GM21737 (cell line): Measurements from ENCODE around the gene VEGFC.

Experiments used
- ATAC-seq: cut with Tn5 transposase; IDR thresholded peaks from one replicate; pipeline ENCODE4 v1.9.1; 2021; ENCODE audit warnings: mild to moderate bottlenecking, moderate library complexity; ENCODE audit not compliant: unreplicated experiment

The VEGFC gene

DNA sequence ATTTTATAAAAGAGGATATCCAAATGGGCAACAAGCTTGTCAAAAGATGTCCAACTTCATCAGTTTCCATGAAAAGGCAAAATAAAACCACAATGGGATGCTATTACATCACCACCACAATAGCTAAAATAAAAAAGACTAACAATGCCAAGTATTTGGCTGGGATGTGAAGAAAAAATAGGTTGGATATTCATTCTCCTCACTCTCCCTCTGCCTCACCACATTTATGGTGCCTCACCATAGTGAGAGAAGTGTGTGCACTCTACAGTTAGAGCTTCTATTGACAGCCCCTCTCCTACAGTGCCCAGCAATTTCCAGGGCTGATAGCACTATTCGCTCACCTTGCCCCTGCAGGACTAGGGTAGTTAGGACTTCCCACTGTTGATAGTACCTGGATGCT lies 25.5 kb downstream of the VEGFC start:
- ATAC-seq = no peak

DNA sequence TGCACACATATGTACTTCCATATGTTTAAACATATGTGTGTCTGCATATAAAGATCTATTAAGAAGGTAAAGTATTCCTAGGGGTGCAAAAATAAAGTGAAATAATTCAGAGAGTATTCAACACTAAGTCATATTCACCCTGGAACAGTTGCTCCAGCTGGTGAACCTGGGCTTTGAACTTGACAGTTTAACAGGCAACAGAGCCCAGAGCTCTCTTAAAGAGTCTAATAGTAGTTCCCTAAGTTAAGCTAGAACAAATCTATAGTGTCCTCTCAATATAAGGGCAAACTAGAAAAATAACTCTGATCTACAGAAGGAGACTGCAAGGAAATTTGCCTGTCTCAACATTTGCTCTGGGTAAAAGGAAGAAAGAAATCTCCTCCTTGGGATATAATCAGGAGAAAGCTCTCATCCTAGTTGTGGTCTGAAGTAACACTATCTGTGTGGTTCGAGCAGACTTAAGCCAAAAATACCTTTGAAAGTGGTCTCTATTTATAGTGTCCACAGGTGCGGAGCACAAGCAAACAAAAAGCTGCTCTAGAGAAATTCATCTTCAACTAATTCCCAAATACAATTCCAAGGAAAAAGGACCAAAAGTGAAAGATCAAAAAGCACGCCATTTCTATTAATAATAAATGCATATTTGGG lies 29.9 kb downstream of the VEGFC start:
- ATAC-seq = no peak

DNA sequence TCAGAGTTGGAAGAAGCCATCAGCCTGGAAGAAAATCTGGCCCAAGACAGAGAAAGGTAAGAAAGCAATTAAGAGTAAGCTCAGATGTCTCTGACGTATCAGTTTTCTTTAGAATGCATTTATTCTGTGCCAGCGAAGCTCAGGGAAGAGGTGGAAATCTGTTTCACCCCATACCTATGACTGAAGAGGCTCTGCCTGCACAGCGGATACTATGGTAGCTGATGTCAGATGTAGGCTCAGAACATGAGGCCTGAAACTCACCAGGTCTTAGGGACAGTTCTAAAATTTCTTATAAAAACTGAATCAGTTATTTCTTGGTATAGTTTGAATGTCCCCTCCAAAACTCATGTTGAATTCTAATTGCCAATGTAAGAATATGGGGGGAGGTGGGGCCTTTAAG lies 30.9 kb downstream of the VEGFC start:
- ATAC-seq = no peak

DNA sequence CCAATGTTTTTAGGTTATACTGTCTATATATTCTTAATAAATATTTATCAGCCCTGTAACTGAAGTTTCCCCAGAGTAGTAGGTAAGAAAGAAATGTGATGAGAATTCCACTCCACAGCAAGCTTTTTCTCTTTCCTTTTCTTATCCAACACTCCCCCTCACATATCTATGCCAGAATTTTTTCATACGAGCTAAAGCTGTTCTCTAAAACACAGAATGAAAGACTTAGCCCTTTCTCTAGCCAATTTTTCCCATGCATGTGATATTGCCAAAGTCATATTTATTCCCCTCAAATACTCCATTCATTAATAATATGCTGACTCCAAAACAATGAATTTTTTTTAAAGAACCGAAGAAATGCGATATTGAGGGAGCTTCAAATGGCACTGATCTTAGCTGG lies 32.3 kb downstream of the VEGFC start:
- ATAC-seq = no peak

DNA sequence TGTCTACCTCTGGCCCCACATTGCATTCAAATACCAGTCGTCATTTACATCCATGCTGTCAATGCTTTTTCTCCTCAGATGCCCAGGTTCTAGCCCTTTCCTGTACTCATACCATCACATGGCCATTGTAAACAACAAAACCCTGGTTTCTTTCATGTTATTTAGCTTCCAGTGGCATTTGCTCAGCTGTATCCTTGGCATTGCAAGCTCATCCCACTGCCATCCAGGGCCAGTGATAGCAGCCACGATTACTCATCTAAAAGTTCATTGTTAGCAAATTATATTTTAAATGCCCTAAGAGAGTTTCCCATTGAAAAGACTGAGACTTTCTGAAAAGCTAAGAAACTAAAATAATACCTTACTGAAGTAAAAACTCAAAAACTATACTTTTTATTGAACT lies 34.0 kb downstream of the VEGFC start:
- no peak for ATAC-seq

DNA sequence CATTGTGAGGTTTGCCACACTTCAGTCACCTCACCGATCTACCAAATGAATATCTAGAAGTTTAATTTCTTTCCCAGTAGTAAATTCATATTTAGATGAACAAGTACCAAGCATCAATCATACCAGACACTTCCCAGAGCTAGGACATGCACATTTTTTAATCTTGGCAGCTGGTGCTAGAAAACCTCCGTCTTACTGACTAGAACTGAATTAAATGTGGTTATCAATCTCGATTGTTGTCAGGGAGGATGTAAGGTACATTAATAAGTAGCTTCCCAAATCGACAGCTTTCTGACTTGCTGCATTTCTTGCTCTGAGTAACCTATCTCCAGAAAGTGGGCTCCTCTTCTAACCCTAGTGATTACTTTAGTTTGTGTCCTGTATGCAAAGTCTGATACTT lies 34.4 kb downstream of the VEGFC start:
- ATAC-seq = no peak

DNA sequence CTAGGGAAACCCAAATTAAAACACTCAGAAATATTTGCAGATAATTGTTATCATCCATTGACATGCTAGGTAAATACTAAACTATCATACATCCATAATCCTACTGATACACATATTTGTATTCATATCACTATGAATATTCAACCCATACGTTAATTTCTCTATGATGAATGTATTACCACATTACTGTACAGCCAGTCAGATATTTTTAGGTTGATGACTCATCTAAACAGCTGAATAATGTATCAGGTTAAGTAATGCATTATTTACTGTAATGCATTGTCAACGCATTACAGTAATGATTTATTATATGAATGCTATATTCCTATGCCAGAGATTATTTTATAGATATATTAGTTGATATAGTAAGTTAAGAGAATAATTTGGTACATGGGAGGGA lies 37.1 kb downstream of the VEGFC start:
- ATAC-seq = no peak

DNA sequence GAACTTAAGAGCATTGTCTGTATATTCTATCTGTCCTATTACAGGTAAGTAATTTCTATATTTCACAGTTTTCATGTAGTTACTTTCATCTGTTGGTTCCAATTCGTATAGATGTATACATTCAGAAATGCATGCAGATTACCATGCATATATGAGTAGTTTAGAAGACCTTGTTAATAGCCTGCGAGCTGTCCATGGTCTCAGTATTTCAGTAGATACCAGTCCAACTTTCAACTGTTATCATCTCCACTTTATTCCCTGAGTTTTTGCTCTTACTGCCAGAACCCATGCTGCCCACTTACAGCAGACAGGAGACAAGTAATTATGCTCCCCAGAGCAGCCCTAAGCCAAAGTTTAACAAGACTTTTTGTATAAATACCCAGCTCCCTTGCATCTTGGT lies 37.7 kb downstream of the VEGFC start:
- no peak for ATAC-seq

DNA sequence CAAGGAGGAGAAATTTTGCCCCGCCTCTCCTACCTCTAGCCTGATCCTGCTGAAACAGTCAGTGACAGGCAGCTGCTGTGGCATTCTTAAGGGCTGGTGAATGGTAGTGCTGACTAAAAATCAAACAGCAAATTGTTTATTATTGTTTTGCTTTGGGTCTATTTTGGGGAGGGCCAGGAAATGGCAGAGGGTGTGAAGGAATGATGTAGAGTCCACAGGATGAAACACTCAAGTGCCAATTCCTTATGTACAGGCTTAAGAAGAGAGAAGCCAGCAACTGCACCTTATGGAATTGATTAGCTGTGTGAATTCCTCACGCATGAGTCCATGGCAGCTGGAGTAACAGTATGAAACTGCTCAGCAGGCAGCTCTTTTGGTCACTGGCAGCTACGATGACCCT lies 39.7 kb downstream of the VEGFC start:
- ATAC-seq = no peak

DNA sequence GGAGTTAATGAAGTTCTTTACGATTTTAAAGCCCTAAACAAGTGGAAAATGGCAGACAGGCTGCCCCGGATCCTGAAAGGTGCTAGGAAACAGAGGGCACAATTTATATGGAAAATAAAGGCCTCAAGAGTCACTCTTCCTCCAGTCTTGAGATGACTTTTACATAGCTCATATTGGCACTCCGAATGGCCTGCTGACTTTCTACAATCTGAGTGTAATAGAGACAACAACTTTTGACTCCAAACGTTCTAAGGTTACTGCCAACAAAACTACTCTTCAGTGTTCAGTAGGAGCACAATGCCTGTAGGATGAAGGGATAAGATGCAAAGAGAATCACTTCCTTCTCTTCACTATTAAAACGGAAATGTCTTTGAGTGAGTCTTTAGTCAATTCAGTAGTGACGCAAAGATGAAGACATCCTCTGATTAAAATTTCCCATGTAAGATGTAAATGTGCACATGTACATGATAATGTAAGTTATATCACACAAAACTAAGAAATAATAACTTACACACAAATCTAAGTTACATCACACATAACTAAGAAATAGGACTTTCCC lies 40.5 kb downstream of the VEGFC start:
- no peak for ATAC-seq

DNA sequence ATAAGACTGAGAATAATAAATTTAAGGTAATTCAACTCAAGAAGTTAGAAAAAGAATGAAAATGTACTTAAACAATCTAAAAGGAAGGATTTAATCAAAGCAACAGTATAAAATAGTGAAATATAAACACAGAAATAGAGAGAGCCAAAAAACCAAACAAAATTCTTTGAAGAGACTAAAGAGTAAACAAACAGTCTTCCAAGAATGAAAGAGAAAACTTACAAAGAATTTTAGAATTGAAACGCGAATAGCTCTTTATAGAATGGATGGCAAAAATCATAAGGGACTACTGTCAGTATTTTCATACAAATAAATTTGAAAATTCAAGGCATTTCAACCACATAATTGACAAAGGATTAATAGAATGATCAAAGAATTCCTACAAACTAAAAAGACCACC lies 41.7 kb downstream of the VEGFC start:
- ATAC-seq = no peak

DNA sequence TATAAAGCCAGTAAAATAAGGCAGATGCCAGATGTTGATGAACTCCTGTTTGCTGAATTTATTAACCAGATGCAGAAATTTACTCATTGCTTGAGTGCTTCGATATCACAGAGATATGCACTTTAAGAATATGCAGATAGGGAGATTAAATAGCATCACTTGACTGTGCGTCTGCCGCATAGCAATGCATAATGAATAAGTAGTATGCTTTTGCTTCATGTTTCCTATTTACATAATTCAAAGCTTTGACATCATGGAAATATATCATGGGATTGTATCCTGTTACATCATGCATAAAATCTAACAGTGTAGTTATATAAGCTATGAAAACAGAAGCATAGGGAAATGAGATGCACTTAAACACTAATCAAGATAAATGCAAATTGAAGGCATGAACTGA lies 45.9 kb downstream of the VEGFC start:
- no peak for ATAC-seq

DNA sequence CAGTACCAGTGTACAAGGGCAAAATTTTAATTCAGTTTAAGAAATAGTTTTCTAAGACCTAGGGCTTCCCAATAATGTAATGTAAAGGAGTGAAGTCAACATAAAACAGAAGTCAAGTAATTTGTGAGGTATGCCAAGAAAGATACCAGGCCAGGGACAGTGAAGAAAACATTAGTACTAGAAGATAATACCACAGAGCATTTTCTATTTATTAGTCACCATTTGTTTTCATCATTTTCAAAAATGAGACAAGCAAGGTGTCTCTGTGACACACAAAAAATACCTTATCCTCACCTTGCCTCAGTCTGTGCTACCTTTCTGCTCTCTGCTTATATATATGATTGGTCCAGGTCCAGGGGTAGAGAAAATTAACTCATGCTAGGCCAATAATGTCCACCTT lies 46.8 kb downstream of the VEGFC start:
- ATAC-seq = no peak

DNA sequence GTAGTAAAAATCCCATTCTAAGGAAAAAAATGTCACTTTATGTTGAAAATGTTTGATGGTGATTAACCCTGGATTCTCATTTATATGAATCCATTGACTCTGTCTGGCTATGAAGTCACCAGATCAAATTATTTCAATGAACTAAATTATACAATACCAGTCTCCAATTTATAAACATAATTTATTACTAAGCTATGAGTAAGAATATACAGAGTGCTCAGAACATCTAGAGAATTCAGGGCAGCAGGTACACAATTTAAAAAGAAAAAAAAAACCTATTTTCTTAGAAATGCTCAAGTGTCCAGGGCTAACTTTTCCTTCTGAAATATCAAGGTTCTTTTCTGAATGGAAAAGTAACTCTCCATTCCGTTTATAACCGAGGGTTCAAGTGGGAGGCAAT lies 48.6 kb downstream of the VEGFC start:
- no peak for ATAC-seq

DNA sequence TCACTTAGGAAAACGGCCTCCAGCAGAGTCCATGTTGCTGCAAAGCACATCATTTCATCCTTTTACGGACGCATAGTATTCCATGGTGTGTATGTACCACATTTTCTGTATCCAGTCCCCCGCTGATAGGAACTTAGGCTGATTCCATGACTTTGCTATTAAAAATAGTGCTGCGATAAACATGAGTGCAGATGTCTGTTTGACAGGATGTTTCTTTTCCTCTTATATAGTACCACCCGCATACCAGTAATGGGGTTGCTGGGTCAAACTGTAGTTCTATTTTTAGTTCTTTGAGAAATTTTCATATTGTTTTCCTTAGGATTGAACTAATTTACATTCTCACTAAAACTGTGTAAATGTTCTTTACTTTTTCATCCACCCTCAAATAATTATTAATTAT lies 50.5 kb downstream of the VEGFC start:
- ATAC-seq = no peak

DNA sequence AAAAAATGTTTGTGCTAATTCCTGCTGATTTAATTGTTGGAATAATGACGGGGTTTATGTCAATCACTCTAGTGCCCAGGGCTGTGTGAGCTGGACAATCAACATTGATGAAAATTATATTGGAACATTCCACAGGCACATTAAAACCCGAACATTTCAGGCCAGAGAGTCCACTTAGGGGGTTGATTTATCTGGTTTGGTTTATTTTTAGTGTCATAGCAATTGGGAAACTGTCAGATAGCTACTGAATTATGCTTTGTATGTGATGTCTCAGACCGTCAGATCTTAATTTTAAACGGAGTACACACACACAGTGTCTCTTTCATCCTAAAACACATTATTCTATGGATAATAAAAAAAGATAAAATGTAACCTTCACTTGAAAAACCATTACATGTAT lies 51.5 kb downstream of the VEGFC start:
- ATAC-seq = no peak

DNA sequence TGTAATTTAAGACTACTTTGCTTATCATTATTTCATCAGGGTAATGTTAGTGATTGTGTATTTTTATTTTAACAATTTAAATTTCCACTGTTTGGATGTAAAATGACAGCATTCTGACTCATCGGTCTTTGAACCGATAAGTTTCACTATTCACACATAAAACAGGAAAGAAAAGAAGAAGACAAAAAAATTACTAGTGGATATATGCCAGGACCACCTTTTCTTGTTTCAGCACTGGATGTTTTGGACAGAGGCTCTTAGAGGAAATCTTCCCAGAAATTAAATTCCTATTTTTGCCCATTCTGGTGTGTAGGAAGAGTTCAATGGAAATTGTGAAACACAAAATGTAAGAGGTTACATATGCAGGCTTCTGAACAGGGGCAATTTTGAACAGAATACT lies 57.4 kb downstream of the VEGFC start:
- ATAC-seq = no peak

DNA sequence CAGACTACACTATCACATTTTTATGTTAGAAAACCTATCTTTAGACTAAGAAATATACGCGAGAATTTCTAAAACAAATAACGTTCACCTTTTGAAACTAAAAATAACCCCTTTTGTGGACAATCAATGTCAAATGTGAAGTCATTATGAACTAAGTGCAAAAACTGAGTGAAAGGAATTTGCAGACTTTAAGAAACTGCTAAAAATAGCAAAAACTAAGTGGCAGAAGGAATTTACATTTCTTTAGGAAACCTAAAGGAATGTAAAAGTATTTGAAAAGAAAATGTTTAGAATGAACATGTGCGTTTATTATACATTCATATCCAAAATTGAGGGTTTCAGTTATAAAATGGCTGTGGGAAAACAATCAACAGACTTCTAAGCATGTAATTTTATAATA lies 58.3 kb downstream of the VEGFC start:
- no peak for ATAC-seq

DNA sequence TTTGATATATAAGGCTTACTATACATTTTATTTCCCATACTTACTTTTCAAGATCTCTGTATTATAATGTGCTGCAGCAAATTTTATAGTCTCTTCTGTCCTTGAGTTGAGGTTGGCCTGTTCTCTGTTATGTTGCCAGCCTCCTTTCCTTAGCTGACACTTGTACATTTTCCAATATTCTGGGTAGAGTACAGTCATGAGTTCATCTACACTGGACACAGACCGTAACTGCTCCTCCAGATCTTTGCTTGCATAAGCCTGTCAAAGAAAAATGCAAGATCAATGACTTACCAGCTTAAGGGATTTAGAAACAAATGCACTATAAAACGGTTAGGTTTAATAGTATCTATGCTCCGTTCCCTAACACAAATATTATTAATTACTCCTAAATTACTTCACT lies 63.2 kb downstream of the VEGFC start:
- no peak for ATAC-seq

DNA sequence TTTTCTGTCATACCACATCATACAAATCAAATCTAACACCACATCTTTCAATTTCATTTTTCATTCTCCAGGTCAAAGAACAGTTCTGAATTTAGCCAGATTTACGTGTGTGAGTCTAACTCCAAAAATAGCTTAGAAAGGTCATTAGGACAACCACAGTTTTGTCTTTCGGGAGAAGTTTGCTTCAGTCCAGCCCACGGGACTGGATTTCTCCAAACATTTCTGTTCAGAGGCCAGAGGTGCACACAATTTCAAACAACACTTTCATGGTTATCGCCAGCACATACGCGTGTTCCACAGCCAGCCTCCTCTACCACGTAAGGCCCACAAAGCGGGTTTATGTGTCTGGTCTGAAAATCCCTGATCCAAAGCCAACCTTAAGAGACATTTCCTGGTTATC lies 65.9 kb downstream of the VEGFC start:
- no peak for ATAC-seq

DNA sequence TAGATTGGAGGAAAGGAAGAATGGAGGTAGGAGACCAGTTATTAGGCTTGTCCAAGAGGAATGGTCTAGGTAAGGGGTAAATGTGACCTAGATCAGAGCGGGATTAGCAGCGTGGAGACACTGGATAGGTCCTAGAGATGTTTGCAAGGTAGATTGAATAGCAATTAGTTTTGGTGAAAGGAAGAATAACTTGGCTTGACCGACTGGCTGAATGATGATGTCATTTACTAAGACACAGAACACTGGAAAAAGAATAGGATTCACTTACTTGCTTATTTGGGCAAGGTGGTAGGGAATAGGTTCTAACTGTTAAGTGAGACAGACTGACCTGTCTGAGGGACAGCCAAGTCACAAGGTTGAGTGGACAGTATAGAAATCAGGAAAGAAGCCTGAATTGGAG lies 71.3 kb downstream of the VEGFC start:
- ATAC-seq = no peak

DNA sequence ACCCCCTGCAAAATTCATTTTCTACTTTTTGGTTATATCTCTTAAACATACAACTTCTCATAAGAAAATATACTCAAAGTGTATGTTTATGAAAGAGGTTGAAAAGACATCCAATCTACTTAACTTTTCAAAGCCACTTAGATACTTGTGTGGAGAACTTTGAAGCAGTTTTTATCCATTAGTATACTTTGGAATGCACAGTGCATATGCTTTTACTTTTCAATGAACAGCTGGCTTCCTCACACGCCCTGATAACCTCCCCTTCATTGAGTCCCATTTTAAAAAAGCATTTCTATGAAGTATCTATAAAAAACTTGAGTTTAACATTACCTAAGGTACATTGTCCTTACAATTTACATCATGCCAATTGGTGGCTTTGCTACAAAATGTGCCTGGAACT lies 73.8 kb downstream of the VEGFC start:
- no peak for ATAC-seq

DNA sequence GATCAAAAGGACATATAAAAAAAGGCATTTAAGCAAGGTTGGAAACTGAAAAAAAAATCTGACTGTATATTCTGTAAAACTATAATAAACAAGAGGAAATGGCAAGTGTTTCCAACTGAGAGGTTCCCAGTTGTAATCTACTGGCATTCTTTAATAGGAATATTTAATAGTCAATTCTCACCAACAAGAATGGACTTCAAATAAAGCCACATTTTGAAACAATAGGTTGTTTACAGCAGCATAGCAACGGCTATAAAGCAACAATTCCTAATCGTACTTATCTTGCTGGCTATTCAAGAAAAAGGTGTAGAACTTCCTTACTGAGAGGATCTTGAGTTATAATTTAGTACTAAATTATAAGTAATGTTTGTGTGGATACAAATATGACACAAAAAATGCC lies 75.5 kb downstream of the VEGFC start:
- no peak for ATAC-seq
